ENCODE measurements around the gene ARID3A. TPM values are rescaled to one million over a fixed set of nuclear protein-coding genes. Genes with fewer than 3 reads are reported as not detected.

Gene ARID3A
- total RNA-seq, 3 donors from 2014 or later: 10.1 to 16.0 (median 14.5) TPM

DNA sequence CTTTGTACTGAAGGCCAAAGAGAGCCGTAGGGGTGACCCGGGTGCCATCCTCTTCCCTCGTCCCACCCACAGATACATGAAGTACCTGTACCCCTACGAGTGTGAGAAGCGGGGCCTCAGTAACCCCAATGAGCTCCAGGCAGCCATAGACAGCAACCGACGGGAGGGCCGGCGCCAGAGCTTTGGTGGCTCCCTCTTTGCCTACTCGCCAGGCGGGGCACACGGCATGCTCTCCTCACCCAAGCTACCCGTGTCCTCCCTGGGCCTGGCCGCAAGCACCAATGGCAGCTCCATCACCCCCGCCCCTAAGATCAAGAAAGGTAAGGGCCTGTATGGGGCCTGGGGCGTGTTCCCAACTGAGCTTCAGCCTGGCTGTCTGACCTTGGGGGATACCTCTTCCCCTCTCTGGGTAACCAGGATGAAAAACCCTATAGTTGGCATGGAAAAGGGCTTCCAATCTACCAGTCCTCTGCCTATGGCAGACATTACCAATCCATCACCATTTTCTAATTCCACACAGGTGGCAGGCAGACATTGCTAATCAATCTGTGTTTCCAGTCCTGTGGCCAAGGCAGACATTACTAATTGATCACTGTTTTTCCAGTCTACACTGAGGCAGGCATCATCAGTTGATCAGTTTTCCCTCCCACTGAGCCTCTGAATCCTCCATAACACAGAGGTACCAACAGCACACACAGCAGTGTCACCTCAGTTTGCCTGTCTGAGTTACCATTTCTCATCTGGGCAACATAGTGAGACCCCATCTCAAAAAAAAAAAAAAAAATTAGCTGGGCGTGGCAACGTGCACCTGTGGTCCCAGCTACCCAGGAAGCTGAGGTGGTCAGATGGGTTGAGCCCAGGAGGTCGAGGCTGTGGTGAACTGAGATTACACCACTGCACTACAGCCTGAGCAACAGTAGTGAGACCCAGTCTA lies 39.2 kb downstream of the ARID3A start:
- no peak for DNase-seq
- no peak for TF ChIP-seq CTCF (IDR thresholded peaks at IDR 0.05)
- no peaks in the 10 kb centered on the region for H3K36me3 ChIP-seq (ENCODE audit: low read depth)
- ATAC-seq: peak; percentile 38
- no peaks in the 10 kb centered on the region for H3K9me3 ChIP-seq
- H3K4me3 ChIP-seq: no peak overlapping the region
- intact Hi-C loops (cut with DNase I, micrococcal nuclease): no loop called here
- H3K4me1 ChIP-seq (ENCODE audit: low read depth): no peaks in the 10 kb centered on the region

DNA sequence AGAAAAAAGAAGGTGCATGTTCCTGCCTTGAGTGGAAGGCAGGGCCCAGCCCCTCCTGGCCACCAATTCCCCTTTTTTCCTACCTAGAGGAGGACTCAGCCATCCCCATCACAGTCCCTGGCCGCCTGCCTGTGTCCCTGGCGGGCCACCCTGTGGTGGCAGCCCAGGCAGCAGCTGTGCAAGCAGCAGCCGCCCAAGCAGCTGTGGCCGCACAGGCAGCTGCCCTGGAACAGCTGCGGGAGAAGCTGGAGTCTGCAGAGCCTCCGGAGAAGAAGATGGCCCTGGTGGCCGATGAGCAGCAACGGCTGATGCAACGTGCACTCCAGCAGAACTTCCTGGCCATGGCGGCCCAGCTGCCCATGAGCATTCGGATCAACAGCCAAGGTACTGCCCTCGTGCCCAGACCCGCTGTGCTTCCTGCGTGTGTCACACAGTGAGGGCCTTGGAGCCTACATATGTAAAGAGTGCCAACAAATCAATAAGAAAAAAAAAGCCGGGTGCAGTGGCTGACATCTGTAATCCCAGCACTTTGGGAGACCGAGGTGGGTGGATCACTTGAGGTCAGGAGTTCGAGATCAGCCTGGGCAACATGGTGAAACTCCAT lies 40.8 kb downstream of the ARID3A start:
- DNase-seq (no peak), ATAC-seq (no peak)
- peaks cover 7% of the 10 kb centered on the region for H3K9me3 ChIP-seq
- H3K4me1 ChIP-seq (ENCODE audit: low read depth): no peaks in the 10 kb centered on the region
- no peak for TF ChIP-seq CTCF (IDR thresholded peaks at IDR 0.05)
- H3K4me3 ChIP-seq: no peak overlapping the region
- peaks cover 3% of the 10 kb centered on the region for H3K36me3 ChIP-seq (ENCODE audit: low read depth)
- intact Hi-C loops (cut with DNase I, micrococcal nuclease): no loop called here

DNA sequence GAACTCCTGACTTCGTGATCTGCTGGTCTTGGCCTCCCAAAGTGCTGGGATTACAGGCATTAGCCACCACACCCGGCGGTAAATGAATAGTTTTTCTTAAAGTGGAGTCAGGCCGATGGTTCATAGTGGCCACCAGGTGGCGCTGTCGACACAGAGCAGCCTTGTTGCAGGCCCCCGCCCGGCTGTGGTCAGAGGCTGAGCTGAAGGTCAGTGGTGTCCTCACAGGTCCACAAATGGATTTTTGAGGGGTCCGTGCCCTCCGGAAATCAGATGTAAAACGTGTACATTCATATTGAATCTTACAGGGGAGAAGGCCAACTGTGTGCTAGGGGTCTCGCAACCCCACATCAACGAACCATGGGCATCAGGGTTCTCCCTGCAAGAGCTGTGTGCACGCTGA lies 44.9 kb downstream of the ARID3A start:
- intact Hi-C loops (cut with DNase I, micrococcal nuclease): no loop called here
- no peak for TF ChIP-seq CTCF (IDR thresholded peaks at IDR 0.05)
- no peak overlapping the region for H3K4me3 ChIP-seq
- peaks cover 3% of the 10 kb centered on the region for H3K36me3 ChIP-seq (ENCODE audit: low read depth)
- ATAC-seq (no peak), DNase-seq (peak in 1 of 3 donors; percentile 4)
- H3K9me3 ChIP-seq: peaks cover 7% of the 10 kb centered on the region
- H3K4me1 ChIP-seq (ENCODE audit: low read depth): no peaks in the 10 kb centered on the region

DNA sequence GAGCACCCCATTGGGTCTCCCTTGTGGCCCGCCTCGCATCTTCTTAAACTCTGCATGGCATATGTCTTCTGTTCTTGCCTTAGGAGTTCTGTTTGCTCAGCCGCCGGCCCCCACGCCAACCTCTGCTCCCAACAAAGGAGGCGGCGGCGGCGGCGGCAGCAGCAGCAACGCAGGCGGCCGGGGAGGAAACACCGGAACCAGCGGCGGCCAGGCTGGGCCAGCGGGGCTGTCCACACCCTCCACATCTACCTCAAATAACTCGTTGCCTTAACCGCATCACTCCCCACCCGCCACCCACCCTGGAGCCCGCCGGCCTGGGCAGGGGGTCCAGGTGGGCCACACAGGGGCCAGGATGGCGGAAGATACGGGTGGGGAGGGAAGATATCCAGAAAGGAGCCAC lies 46.0 kb downstream of the ARID3A start:
- no peaks in the 10 kb centered on the region for H3K4me1 ChIP-seq (ENCODE audit: low read depth)
- peaks cover 3% of the 10 kb centered on the region for H3K36me3 ChIP-seq (ENCODE audit: low read depth)
- DNase-seq (no peak), ATAC-seq (no peak)
- intact Hi-C loops (cut with DNase I, micrococcal nuclease): no loop called here
- no peak for TF ChIP-seq CTCF (IDR thresholded peaks at IDR 0.05)
- H3K4me3 ChIP-seq: no peak overlapping the region
- peaks cover 7% of the 10 kb centered on the region for H3K9me3 ChIP-seq

- no peak for TF ChIP-seq CTCF (IDR thresholded peaks at IDR 0.05)
- H3K9me3 ChIP-seq: peaks cover 7% of the 10 kb centered on the region
- H3K4me1 ChIP-seq (ENCODE audit: low read depth): no peaks in the 10 kb centered on the region
- ATAC-seq: no peak
- DNase-seq: no peak
- intact Hi-C loops (cut with DNase I, micrococcal nuclease): no loop called here
- H3K36me3 ChIP-seq (ENCODE audit: low read depth): peaks cover 3% of the 10 kb centered on the region
- no peak overlapping the region for H3K4me3 ChIP-seq
Measured at GRCh38 chr19:972281-972680, 46.4 kb downstream of the ARID3A start.
